Sigmoid colon (tissue), 4 donors: ENCODE data around the gene SOAT2.

Experiments
- CTCF ChIP-seq, 4 experiments: fragments of 450-650 bp in 3 of 4; fragments of 200-600 bp in 1 of 4; IDR thresholded peaks; one replicate each; pipeline ENCODE4 v1.5.1; 2016 to 2019; ENCODE audit warnings: antibody characterized with exemption in 4 of 4, mild to moderate bottlenecking in 3 of 4, moderate library complexity in 2 of 4
- POLR2A ChIP-seq, 2 donors: fragments of 450-650 bp; IDR thresholded peaks; one replicate each; pipeline ENCODE4 v1.6.1; 2016; ENCODE audit warnings: antibody characterized with exemption in 2 of 2, mild to moderate bottlenecking in 2 of 2, moderate library complexity in 2 of 2
- POLR2AphosphoS5 ChIP-seq, 4 donors: sonication (generic); formaldehyde crosslinking; IDR thresholded peaks; one replicate each; pipeline ENCODE4 v1.6.1; 2017; ENCODE audit warnings: antibody characterized with exemption in 4 of 4

DNA sequence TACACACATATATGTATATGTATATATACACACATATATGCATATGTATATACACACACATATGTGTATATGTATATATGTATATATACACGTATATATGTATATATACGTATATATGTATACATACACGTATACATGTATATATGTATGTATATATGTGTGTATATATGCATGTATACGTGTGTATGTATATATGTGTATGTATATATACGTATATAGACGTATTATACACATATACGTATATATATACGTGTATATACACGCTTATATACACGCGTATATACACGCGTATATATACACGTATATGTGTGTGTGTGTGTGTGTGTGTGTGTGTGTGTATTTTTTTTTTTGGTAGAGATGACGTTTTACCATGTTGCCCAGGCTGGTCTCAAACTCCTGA, 44.4 kb downstream of the SOAT2 start:
- TF ChIP-seq CTCF (IDR thresholded peaks at IDR 0.05) (no peak), POLR2A (IDR thresholded peaks at IDR 0.05) (no peak), POLR2AphosphoS5 (IDR thresholded peaks at IDR 0.05) (no peak)
